HG03097 (cell line): ENCODE data around the gene PRPF38B.
"Not testable (repeated sequence)": the region's sequence is repeated elsewhere in the genome, so short reads cannot be mapped to it uniquely, and the experiment has no call there.

ENCODE experiments used
- ATAC-seq: cut with Tn5 transposase; IDR thresholded peaks from one replicate; pipeline ENCODE4 v1.9.1; 2021; ENCODE audit not compliant: unreplicated experiment, low FRiP score

The PRPF38B gene

GRCh38 chr1:108691942-108692723, at the start of gene PRPF38B:
TSS of gene PRPF38B (plus strand) at chr1:108692310. CDS start at chr1:108692592, 282 bp downstream.
- peak; percentile 90 for ATAC-seq

GRCh38 chr1:108643492-108644335, 48.4 kb upstream of the PRPF38B start:
- no peak for ATAC-seq

GRCh38 chr1:108644984-108645383, 47.1 kb upstream of the PRPF38B start:
- no peak for ATAC-seq

GRCh38 chr1:108645564-108646184, 46.4 kb upstream of the PRPF38B start:
- ATAC-seq: no peak

- no peak for ATAC-seq
These were observed 45.9 kb upstream of the PRPF38B start for GRCh38 chr1:108646265-108646647.

GRCh38 chr1:108646648-108647269, 45.4 kb upstream of the PRPF38B start:
- peak; percentile 74 for ATAC-seq

GRCh38 chr1:108653431-108654105, 38.5 kb upstream of the PRPF38B start:
- no peak for ATAC-seq

- no peak for ATAC-seq
These were observed 34.6 kb upstream of the PRPF38B start for GRCh38 chr1:108657356-108658080.

GRCh38 chr1:108661030-108661609, 31.0 kb upstream of the PRPF38B start, which contains the start of gene HENMT1:
TSS of gene HENMT1 (minus strand) at chr1:108661093. CDS start at chr1:108659884, 1,209 bp downstream.
- ATAC-seq: peak; percentile 80

GRCh38 chr1:108663074-108663473, 29.0 kb upstream of the PRPF38B start:
- ATAC-seq: no peak

GRCh38 chr1:108664481-108664880, 27.6 kb upstream of the PRPF38B start:
- no peak for ATAC-seq

GRCh38 chr1:108665067-108665466, 27.0 kb upstream of the PRPF38B start:
- ATAC-seq: no peak

GRCh38 chr1:108665771-108666170, 26.3 kb upstream of the PRPF38B start:
- ATAC-seq: no peak

- not testable (repeated sequence) for ATAC-seq
These were observed 24.7 kb upstream of the PRPF38B start for GRCh38 chr1:108667422-108667821.

- ATAC-seq: no peak
These were observed 23.3 kb upstream of the PRPF38B start for GRCh38 chr1:108668777-108669176.

GRCh38 chr1:108669679-108670078, 22.4 kb upstream of the PRPF38B start:
- ATAC-seq: no peak

GRCh38 chr1:108670131-108670773, 21.9 kb upstream of the PRPF38B start:
- ATAC-seq: no peak

- no peak for ATAC-seq
These were observed 21.0 kb upstream of the PRPF38B start for GRCh38 chr1:108671143-108671542.

- ATAC-seq: no peak
These were observed 13.4 kb upstream of the PRPF38B start for GRCh38 chr1:108678706-108679105.
